ENCODE measurements around the gene NGFR.

DNA sequence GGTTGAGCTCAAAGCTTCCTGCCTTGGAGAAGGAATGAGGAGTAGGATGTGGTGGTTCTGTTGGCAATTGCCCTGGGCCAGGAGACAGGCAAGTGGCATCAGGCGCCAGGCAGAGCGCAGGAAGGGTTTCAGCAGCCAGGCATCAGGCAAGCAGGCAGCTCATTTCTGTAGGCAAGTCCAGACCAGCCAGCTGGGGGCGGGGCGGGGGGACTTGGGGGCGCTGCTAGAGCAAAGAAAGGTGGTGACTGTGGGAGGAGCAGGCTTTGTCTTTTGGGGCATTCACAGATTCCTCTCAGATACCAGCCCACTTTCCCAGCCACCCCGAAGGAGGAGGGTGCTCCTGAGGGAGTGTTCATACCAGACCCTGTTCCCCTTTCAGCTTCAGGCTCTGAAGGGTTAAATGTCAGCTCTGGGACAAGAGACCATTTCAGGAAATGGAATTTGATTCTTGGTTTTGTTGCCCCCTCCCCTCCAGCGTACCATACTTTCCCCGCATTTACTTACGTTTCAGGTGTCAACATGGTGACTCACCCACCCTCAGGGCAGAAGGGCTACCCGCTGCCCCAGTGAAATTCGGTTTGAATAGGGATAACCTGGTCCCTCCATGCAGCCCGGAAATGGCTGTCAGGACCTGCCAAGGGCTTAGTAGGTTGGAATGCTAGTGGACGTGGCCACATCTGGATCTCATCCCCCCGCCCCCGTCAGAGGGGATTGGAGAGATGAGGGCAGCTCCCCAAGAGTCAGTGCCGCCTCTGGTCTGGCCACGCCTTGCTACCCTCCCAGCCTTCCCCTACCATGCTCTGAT is 13.2 kb downstream of the NGFR start:
- TF ChIP-seq POLR2AphosphoS5 (IDR thresholded peaks at IDR 0.05; ENCODE audit: borderline replicate concordance, low read depth, low read length): no peak
- TF ChIP-seq FOXP2 (optimal IDR thresholded peaks at IDR 0.05; ENCODE audit: control extremely low read depth, extremely low read length, insufficient read depth): no peak
